ENCODE results near the gene TSR1.

- TF ChIP-seq CTCF (IDR thresholded peaks at IDR 0.05), result no peak
- TF ChIP-seq POLR2A (IDR thresholded peaks at IDR 0.05), result no peak
These were observed 41.4 kb upstream of the TSR1 start for GRCh38 chr17:2377659-2378058.

All from esophagus squamous epithelium (tissue), 4 donors.